GM12875 (cell line): Measurements from ENCODE around the gene RPUSD4.

ENCODE experiments used
- H3K4me3 ChIP-seq: one replicate; pipeline ENCODE4 v1.5.1; 2011; ENCODE audit warnings: low read depth, low read length, control low read depth
- CTCF ChIP-seq: IDR thresholded peaks from 2 replicates; pipeline ENCODE4 v1.5.1; 2011; ENCODE audit warnings: low read depth, mild to moderate bottlenecking, control low read depth, inconsistent platforms, low read length, moderate library complexity, borderline replicate concordance; ENCODE audit not compliant: insufficient read depth

The RPUSD4 gene

GRCh38 chr11:126197277-126197939, 14.0 kb downstream of the RPUSD4 start:
- no peak for TF ChIP-seq CTCF
- H3K4me3 ChIP-seq = no peak overlapping the region

- no peak overlapping the region for H3K4me3 ChIP-seq
- no peak for TF ChIP-seq CTCF
These were observed 16.3 kb downstream of the RPUSD4 start for GRCh38 chr11:126195119-126195518.

DNA sequence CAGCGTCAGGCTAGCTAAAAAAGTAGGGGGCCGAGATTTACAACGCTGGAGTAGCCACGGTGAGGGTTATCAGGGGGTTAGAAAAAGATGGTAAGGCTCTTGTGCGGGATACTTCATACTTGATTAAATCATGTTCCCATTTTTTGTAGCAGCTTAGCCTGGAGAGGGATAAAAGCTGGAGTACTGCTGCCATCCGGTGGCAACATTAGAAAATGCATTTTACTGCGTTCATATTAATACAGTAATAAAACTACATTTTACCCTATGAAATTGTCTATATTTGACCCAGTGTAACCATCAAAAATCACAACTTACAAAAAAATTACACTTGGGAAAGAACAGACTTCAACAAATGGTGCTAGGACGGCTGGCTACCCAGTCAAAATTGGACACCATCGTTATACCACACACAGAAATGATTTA, 17.3 kb downstream of the RPUSD4 start:
- peak; percentile 38; the same call in 1 of the 2 replicates for TF ChIP-seq CTCF
- H3K4me3 ChIP-seq = no peak overlapping the region

GRCh38 chr11:126193038-126193478, 18.4 kb downstream of the RPUSD4 start:
- no peak for TF ChIP-seq CTCF
- no peak overlapping the region for H3K4me3 ChIP-seq

GRCh38 chr11:126192361-126192760, 19.1 kb downstream of the RPUSD4 start:
- TF ChIP-seq CTCF = no peak

DNA sequence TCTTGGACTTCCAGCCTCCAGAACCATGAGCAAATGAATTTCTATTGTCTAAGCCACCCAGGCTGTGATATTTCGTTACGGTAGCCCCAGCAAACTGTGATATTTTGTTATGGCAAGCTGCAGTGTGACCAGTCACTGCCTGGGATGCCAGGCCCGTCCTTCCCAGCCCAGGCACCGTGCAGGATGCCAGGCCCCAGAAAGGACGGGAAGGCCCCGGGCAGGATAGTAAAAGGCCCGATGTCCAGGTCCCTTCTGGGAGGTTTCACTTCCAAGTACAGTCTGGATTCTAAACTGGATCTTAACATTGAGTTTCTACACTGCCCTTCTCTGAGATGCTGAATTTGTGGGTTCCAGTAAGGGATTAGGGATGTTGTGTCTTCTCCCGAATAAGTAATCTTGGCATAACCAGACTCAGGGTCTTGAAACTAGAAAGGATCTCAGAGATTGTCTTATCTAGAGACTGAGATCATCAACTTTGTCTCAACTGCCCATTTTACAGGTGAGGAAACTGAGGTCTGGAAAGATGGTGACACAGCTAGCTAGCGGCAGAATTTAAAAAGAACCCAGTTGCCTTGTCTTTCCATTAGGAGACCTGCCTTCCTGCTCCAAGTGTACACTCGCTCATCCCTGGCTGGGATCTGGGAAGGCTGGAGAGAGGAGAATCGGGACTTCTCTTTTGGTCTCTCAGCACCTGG, 19.9 kb downstream of the RPUSD4 start:
- TF ChIP-seq CTCF = no peak
- no peak overlapping the region for H3K4me3 ChIP-seq

More at GRCh38 chr11:126192361-126192760, 19.1 kb downstream of the RPUSD4 start:
- H3K4me3 ChIP-seq = no peak overlapping the region

GRCh38 chr11:126190792-126191191, 20.7 kb downstream of the RPUSD4 start:
- TF ChIP-seq CTCF = no peak
- no peak overlapping the region for H3K4me3 ChIP-seq
